GM11168 (cell line): Measurements from ENCODE around the gene RCBTB2.

ENCODE experiments used
- in situ Hi-C: fragments of 300-500 bp; cut with MboI; formaldehyde crosslinking; loops from one replicate; pipeline ENCODE4 v1.12.0; 2022; ENCODE audit warnings: low sequenced_read_pairs; ENCODE audit not compliant: unreplicated experiment

Gene RCBTB2

DNA sequence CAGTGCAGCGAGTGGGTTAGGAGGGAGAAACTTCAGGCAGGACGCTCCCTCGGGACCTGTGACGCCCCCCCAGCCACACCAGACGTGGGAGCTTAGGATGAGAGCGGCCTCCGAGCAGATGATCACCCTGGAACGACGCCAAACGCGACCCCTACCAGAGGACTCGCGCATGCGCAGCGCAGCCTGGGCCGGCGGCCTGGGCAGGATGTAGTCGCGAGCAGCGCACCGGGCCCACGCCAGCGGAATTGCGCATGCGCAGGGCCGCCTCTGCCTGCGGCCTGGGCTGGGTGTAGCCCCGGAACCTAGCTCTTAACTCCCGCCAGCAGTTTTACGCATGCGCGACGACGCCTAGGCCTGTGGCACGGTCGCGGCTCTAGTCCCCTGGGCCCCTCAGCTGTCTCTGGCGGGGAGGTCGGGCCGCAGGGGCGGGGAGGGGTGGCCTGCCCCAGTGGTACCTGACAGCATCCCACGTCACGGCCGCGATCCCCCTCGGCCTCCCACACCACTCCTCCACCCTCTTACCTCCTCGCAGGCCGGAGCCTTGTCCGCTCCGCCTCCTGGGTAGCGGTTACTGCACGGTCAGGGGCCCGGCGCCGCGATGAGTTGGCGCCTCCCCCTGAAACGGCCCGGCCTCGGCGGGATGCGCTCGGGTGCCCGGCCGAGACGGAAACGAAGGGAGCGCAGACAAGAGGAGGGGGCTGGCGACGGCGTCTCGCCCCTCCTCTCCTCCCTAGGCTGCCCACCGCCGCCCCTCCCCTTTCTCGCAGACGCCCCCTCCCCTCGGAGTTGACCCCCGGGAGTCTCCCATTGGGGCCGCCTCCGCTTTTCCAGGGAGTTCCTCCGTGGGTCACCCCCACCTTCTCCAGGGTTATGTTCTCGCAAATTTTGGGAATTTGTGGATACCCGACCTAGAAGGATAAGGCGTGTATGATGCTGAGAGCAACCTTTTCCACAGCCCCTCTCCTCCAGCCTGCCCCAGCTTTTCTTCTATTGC lies at the start of gene RCBTB2:
TSS of gene RCBTB2 (minus strand) at position 575 of the 994 bp plus-strand sequence. CDS start 11,141 bp downstream, outside the sequence.
- in situ Hi-C loops = no loop called here

DNA sequence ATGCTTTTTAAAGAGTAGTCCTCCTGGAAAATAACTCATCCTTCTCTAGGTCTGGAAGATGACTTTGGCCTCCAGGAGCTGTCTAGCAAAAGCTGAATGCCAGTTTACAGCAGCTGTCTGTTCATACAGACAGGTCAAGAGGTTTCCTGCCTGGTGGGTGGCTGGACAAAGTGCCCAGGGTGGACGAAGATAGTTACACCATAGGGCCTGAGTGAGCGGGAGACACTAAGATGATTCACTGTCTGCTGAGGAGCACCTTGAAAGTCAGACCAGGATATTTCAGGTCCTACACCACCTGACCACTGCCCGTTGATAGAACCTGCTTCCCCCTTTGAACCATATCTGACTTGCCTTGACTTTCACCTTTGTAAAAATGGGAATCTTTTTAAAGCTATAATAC lies 49.2 kb upstream of the RCBTB2 start:
- in situ Hi-C loops = loop anchor here (10.0 kb wide), 2 partner anchors 247 to 457 kb away; no protein-coding TSS in a partner anchor

DNA sequence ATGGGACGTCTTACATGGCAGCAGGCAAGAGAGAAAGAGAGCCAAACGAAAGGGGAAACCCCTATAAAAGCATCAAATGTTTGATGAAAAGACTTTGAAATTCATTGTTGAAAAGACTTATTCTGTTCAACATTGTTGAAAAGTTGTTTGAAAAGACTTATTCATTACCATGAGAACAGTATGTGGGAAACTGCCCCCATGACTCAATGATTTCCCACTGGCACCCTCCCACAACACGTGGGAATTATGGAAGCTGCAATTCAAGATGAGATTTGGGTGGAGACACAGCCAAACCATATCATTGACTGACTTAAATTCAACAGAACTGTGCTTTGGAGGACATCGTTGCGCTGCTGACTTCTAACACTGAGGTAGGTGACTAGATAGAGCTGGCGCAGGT lies 48.0 kb upstream of the RCBTB2 start:
- in situ Hi-C loops = loop anchor here (10.0 kb wide), 2 partner anchors 246 to 456 kb away; no protein-coding TSS in a partner anchor

DNA sequence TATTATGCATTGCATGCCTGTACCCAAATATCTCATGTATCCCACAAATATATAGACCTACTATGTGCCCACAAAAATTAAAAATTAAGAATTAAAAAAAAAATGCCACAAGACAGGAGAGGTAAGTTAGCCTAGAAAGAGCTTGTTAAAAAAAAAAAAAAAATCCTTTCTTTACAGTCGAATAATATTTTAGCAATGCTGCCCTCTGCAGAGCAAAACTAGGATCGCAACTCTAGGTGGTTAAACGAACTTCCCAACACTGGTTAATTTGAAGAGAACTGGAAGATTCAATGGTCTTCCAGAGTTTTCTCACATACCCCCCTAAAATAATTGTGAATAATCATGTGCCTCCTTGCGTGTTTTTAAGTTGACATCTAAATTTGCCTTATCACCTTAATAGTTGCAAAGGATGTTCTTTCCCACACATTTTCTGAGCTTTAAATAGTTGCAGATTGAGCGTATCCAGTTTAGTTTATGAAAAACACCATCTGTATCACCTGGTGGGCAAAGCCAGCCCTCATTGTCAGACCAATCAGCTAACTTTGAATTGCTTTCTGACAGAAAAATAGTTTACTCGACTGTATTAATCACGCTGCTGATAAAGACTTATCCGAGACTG lies 47.4 kb upstream of the RCBTB2 start:
- in situ Hi-C loops = loop anchor here (10.0 kb wide), 2 partner anchors 245 to 455 kb away; no protein-coding TSS in a partner anchor

DNA sequence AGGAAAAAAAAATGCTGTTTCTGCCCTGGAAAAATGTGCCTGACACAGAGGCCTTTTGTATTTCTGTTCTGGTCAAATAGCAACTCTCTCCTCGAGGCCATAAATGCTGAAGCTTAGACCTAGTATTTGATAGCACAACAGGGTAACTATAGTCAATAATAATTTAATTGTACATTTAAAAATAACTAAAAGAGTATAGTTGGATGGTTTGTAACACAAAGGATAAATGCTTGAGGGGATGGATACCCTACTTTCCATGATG lies 47.0 kb upstream of the RCBTB2 start:
- in situ Hi-C loops = loop anchor here (5.0 to 10.0 kb wide), 4 partner anchors 78 to 455 kb away; partner anchors contain the start of gene LPAR6

DNA sequence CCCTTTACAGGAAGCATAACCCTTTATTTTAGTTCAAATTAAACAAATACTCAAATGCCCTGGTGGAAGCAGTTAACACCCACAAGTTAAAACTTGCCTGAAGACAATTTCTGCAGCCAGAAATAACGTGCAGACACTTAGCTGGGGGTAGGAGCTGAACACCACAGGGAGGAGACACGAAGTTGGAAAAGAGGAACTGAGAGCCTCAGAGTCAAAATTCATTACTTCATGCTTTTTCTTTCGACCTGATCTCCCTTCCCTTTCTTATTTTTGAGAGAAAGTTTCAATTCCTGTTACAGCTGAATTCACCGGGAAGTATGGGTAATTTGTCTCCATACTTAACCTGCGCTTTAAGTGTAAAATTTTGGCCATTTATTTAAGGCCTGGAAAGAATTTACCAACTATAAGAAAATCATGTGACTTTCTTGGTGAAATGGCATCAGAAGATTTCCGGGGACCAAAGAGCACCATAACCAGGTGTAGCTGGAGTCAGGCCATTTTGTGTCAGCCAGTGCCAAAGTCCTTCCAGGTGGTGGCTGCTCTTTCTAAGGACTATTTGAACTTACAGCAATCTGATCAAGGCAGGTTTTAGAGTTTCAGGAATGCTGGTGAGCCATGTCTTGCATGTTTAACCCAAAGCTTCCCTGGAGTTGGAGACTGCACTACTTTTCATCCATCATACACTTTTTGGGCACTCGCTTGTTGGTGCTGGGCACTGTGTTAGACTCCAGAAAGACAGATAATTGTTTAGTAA lies 46.5 kb upstream of the RCBTB2 start:
- in situ Hi-C loops = loop anchor here (5.0 kb wide), 2 partner anchors 77 to 167 kb away; partner anchors contain the start of gene LPAR6

DNA sequence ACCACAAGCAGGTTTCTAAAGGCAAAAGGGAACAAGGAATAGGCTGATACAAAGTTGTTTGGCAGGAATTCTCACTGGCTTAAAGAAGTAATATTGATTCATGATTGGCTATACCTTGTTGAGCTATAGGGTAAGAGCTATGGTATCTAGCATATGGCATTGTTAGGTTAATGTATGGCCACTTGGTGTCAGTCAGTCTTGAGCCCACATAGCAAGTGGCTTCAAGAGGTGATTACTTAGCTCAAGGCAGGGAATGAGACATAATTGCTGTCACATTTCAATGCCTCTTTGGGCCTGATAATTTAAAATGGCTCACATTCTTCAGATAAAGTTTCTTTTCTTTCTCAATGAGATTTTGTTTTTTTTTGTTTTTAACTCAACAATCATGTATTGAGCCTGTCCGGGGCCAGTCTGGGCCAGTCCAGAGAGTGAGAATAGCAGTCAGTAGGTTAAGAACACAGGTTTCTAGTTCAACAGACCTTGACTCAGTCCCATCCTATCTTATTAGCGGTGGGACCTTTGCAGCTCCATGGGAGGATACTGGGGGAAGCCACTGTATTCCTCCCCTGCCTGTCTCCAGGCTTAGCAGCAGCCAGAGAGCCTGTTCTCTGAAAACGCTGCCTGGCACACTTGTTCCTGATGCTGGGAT lies 45.8 kb upstream of the RCBTB2 start:
- in situ Hi-C loops = loop anchor here (5.0 kb wide), 2 partner anchors 76 to 166 kb away; partner anchors contain the start of gene LPAR6

DNA sequence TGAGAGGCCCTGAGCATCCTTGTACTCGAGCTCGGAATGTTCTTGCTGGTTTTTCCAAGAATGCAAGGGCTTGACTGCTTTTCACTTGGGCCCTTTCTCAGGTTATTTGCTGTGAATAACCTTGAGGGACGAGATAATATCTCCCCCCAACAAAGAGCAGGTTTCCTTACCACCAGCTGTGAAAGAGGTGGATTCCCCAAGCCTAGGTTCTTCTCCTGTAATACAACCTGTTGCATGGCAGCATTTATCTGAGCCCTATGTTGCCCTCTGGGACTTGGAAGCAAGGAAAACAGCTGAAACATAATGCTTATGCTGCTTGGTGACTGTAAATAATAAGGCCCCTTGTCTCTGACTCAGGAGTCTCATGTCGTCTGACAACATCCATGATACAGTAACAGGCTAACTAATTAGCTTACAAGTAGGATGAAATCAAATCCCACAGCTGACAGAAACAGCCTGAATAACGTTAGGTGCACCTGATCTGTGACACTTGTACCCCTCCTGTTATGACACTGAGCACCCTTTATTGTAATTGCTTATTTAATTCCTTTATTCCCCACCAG lies 43.6 kb upstream of the RCBTB2 start:
- in situ Hi-C loops = loop anchor here (5.0 kb wide), 2 partner anchors 74 to 164 kb away; partner anchors contain the start of gene LPAR6

DNA sequence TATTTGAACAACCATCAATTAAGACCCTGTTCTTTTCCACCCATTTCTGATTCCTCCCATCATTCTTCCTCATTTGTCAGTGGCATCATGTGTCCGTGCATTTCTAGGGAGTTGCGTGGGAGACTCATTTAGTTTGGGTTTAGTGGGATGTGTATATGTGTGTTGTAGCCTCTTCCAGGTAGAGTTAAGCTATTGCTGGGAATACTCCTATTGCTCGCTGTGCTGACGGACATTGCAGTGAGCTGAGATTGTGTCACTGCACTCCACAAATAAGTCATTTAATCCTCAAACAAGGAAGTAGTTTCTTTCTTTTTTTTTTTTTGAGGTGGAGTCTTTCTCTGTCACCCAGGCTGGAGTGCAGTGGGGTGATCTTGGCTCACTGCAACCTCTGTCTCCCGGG lies 42.2 kb upstream of the RCBTB2 start:
- in situ Hi-C loops = loop anchor here (5.0 kb wide), 2 partner anchors 73 to 163 kb away; partner anchors contain the start of gene LPAR6

DNA sequence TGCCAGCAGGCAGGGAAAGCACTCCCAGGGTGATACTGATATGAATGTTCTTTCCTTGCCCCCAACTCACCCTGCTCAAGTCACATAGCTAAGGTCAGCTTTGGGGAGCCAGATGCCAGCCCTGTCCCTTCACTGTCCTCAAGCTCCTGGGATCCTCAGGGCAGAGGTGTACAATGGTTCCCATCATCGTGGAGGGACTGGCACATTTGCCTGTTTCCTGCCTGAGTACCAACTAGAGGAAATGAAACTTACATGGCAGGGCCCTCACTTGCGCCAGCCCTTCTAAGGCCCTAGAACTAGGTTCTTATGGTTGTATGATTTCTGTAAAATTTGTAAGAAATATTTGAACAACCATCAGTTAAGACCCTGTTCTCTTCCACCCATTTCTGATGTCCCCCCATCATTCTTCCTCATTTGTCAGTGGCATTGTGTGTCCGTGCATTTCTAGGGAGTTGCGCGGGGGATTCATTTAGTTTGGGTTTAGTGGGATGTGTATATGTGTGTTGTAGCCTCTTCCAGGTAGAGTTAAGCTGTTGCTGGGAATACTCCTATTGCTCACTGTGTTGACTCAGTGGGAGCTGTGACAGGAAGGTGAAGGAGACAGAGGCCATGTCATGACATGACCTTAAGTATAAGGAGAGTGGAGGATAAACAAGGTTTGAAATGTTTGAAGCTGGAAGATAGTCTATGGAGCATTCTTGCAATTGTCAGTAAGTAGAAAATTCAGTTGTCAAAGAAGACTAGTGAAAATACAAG lies 41.3 kb upstream of the RCBTB2 start:
- in situ Hi-C loops = no loop called here

DNA sequence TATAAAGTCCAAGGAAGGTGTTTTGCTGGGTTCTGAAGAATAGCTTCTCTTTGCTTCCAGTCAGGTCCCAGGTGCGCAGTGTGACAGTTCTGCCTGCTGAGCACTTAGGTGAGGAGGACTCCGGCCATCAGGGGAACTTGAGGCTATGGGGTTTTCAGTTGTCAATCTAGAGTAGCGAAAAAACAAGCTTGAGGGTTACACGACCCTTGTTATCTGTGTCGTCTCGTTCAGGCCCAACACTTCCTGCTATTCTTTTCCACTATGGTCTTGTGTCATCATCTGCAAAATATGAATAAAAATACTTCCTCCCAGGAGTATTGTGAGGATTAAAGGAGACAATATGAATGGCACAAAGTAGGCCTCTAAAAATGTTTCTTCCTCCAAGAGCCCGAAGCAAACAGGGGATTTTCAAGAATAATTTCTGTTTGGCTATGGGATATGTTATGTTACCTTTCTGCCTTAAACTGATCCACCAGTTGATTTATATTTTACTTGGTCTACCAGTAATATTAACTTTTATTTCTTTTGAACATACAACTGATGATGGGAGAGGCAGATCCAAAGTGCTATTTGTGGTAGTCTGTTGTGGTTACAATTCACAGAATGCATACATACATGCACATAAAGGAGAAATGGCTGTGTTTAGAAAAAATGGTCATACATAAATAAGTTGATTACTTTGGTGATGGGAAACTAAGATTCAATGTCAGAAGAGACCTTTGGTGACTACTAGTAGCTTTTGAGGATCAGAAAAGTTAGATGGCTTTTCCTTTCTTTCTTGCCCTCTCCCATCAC lies 40.5 kb upstream of the RCBTB2 start:
- in situ Hi-C loops = no loop called here

DNA sequence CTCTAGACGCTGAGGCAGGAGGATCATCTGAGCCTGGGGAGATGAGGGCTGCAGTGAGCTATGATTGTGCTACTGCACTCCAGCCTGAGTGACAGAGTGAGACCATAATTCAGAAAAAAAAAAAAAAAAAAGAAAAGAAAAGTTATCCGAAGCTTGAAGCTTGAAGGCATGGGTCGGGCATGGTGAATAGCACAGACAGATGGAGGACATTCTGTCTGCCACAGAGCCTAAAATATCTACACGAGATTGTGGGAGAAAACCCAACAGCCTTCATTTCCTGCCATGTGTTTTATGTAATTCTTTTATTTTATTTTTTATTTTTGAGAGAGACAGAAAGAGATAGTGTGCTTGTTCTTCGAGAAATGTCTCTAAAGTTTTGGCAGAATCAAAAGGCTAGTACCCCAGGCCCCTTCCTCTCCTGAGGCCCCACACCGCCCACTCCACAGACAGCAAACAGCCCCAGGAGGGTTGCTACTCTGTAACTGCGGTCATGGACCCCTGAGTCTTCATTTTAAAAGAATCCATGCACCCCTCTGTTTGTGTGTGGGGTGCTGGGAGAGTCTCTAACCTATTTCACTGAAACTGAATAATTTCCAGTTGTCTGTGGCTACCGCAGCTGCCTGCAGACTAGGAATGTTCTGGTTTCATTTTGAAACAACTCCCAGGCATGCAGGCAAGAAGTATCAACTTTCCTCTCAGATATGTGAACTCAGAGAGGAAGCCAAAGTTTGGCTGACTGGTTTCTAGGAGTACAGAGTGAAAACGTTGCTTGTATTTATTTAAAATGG lies 38.4 kb upstream of the RCBTB2 start:
- in situ Hi-C loops = no loop called here

DNA sequence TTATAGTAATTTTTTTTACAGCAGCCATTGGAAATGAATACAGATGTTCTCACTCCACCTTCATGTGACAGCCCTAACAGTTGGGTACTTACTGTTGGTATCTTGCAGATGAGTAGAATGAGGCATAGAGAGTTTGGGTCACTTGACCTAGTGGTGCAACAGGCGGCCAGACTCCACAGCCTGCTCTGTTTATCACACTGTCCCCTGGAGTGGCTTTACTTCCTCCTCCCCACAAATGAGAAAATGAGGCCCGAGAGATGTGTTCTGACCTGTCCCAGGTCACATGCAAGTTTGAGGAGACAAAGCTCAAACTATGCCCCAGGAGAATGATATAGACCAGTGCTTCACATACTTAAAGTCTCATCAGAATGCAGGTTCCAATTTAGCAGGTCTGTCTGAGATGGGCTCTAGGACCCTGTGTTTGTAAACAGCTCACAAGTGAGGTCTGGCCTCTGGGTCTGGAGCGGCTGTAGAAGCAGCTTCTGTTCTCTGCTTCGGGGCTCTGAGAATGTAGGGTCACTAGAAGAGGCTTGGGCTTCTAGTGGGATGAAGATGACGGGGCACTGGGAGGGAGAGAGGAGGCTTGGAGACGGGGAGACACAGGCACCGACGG lies 37.4 kb upstream of the RCBTB2 start:
- in situ Hi-C loops = no loop called here

DNA sequence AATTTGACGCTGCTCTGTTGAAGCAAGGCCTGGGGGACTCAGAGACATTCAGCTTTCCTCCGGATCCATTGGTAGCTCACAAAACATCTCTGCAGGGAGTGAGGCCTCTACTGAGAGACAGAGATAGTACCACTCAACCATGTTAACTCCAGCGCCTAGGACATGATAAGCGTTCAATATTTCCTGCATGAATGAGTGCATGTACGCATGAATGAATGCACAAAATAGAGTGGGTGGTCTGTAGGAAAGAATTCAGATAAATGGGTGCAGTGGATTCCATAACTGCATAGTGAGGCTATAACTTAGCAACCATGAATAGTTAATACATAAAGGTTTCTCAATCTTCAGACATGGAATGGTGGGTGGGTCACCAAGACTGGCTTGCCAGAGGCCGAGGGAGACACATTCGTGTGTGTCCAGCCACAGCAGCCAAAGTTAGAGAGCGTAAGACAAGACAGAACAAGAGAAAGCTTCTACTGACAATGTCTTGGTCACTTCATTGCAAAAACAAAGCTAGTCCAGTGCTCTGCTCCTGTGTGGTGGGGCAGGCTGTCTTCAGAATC lies 36.3 kb upstream of the RCBTB2 start:
- in situ Hi-C loops = no loop called here

DNA sequence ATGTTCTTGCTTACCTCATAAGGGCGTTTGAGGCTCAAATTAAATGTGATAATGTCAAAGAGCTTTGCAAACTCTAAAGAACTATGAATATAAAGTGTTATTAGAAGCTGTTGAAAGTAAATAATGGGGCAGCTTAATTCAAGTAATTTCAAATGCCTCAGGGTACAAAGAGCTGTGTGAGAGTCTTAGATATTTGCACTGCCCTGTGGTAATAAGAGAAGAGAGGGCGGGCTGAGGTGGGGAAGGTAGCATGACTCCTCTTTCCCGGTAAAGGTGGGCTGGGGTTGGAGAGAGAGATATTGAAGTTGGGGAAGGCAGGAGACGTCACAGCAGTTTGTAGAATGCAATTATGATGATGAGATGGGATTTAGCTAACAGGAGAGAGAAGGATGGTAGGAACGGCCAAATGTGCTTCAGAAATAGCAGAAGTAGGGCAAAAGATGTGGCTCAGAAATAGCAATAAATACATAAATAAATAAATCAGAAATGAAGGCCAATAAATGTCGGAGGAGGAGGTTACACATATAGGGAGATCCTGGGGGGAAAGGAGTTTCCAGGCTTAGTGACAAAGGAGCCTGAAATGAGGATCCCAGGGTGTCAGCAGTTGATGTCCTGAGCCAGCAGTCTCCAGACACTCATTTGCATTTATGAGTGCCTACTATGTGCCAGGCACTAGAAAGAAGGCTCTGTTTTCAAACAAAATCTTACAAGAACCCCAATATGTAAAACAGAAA lies 35.7 kb upstream of the RCBTB2 start:
- in situ Hi-C loops = no loop called here
